Sigmoid colon (tissue), 7 donors: Measurements from ENCODE around the gene ELP4. TPM values are rescaled to one million over a fixed set of nuclear protein-coding genes. Genes with fewer than 3 reads are reported as not detected.

Source experiments
- DNase-seq: peaks from one replicate; pipeline ENCODE4 v3.0.0-alpha.2; 2019
- H3K27ac ChIP-seq, 4 donors: fragments of 200-600 bp; sonication (generic); one replicate each; pipeline ENCODE4 v1.5.1; 2016 to 2019; ENCODE audit warnings: mild to moderate bottlenecking in 1 of 4
- H3K27me3 ChIP-seq, 3 donors: fragments of 200-600 bp; sonication (generic); one replicate each; pipeline ENCODE4 v1.5.1; 2019; ENCODE audit warnings: mild to moderate bottlenecking in 1 of 3
- H3K36me3 ChIP-seq, 4 donors: fragments of 200-600 bp; sonication (generic); one replicate each; pipeline ENCODE4 v1.5.1; 2016 to 2019
- H3K4me1 ChIP-seq, 4 donors: fragments of 200-600 bp; sonication (generic); one replicate each; pipeline ENCODE4 v1.5.1; 2017 to 2019
- H3K4me3 ChIP-seq, 4 donors: fragments of 200-600 bp; sonication (generic); one replicate each; pipeline ENCODE4 v1.5.1; 2017 to 2019; ENCODE audit warnings: mild to moderate bottlenecking in 2 of 4, moderate library complexity in 1 of 4
- H3K9me3 ChIP-seq, 4 donors: fragments of 200-600 bp in 3 of 4; sonication (generic) in 3 of 4; one replicate each; pipeline versions ENCODE4 v1.5.1 to v1.6.1; 2013 to 2019
- CTCF ChIP-seq, 4 experiments: fragments of 450-650 bp in 3 of 4; fragments of 200-600 bp in 1 of 4; IDR thresholded peaks; one replicate each; pipeline ENCODE4 v1.5.1; 2016 to 2019; ENCODE audit warnings: antibody characterized with exemption in 4 of 4, mild to moderate bottlenecking in 3 of 4, moderate library complexity in 2 of 4
- EP300 ChIP-seq, 4 donors: sonication (generic); formaldehyde crosslinking; IDR thresholded peaks; one replicate each; pipeline ENCODE4 v1.6.1; 2017; ENCODE audit warnings: antibody characterized with exemption in 4 of 4
- POLR2A ChIP-seq, 2 donors: fragments of 450-650 bp; IDR thresholded peaks; one replicate each; pipeline ENCODE4 v1.6.1; 2016; ENCODE audit warnings: antibody characterized with exemption in 2 of 2, mild to moderate bottlenecking in 2 of 2, moderate library complexity in 2 of 2
- POLR2AphosphoS5 ChIP-seq, 4 donors: sonication (generic); formaldehyde crosslinking; IDR thresholded peaks; one replicate each; pipeline ENCODE4 v1.6.1; 2017; ENCODE audit warnings: antibody characterized with exemption in 4 of 4
- WGBS, 2 donors: extraction: QIAGEN DNeasy Blood & Tissue Kit; methylation state at CpG; one replicate each; pipeline ENCODE4 v1.1.7; 2013; 5-methylcytosine and 5-hydroxymethylcytosine counted together
- intact Hi-C: fragments of 100-400 bp; cut with DNase I; formaldehyde crosslinking; loops from one replicate; pipeline ENCODE4 v1.15.1; 2023
- polyA plus RNA-seq, 3 donors: library from polyadenylated mRNA; stranded (reverse); fragments of 200-250 nt; gene quantifications; one replicate each; pipeline ENCODE4 v1.2.3, GENCODE V29; 2013
- total RNA-seq, 4 donors: library from RNA; depleted of rRNA; stranded (reverse); fragments of >200 nt; gene quantifications; one replicate each; pipeline ENCODE4 v1.1.0, GENCODE V29; 2016
- donor health status: healthy with polysubstance abuse.
- donor health status: Bipolar disorder and iron deficiency.
- donor health status: healthy.

The ELP4 gene
- total and polyA plus RNA-seq, 7 donors = 9.0 to 32.7 (median 18.5) TPM

- 3 to 5% methylated on average over 20 of the region's 20 CpGs for WGBS, 2 donors
- Histone ChIP-seq H3K27me3 (peaks cover 98 to 100% (median 100%) of the 10 kb centered on the region in 3 donors), H3K4me1 (peaks cover 0 to 42% (median 41%) of the 10 kb centered on the region in 4 donors), H3K36me3 (no peaks in the 10 kb centered on the region), H3K4me3 (no peak overlapping the region), H3K27ac (no peak overlapping the region), H3K9me3 (peaks cover 0 to 4% (median 0%) of the 10 kb centered on the region in 4 donors)
- intact Hi-C loops = no loop called here
- DNase-seq = no peak
- no peak for TF ChIP-seq CTCF (IDR thresholded peaks at IDR 0.05)
- TF ChIP-seq EP300 (IDR thresholded peaks at IDR 0.05) = no peak
- no peak for TF ChIP-seq POLR2A (IDR thresholded peaks at IDR 0.05)
- TF ChIP-seq POLR2AphosphoS5 (IDR thresholded peaks at IDR 0.05) = no peak
These were observed 296.1 kb downstream of the ELP4 start for GRCh38 chr11:31805629-31806185.

- DNase-seq = no peak
- no peaks in the 10 kb centered on the region for H3K36me3 ChIP-seq
- peaks cover 0 to 48% (median 48%) of the 10 kb centered on the region in 4 donors for H3K4me1 ChIP-seq
- peaks cover 98 to 100% (median 100%) of the 10 kb centered on the region in 3 donors for H3K27me3 ChIP-seq
- H3K4me3 ChIP-seq = no peak overlapping the region
- intact Hi-C loops = no loop called here
- 7 to 10% methylated on average over 36 of the region's 36 CpGs for WGBS, 2 donors
- peaks cover 0 to 4% (median 0%) of the 10 kb centered on the region in 4 donors for H3K9me3 ChIP-seq
- H3K27ac ChIP-seq = no peak overlapping the region
- TF ChIP-seq POLR2AphosphoS5 (IDR thresholded peaks at IDR 0.05) (no peak), CTCF (IDR thresholded peaks at IDR 0.05) (no peak), EP300 (IDR thresholded peaks at IDR 0.05) (no peak), POLR2A (IDR thresholded peaks at IDR 0.05) (no peak)
These were observed 296.8 kb downstream of the ELP4 start for GRCh38 chr11:31806186-31806927.

- H3K36me3 ChIP-seq = no peaks in the 10 kb centered on the region
- WGBS, 2 donors = 17% methylated on average over 13 of the region's 13 CpGs
- intact Hi-C loops = no loop called here
- no peak for TF ChIP-seq POLR2AphosphoS5 (IDR thresholded peaks at IDR 0.05)
- no peak for TF ChIP-seq EP300 (IDR thresholded peaks at IDR 0.05)
- TF ChIP-seq POLR2A (IDR thresholded peaks at IDR 0.05) = no peak
- no peak for TF ChIP-seq CTCF (IDR thresholded peaks at IDR 0.05)
- no peak overlapping the region for H3K27ac ChIP-seq
- H3K4me3 ChIP-seq = no peak overlapping the region
- H3K27me3 ChIP-seq = peaks cover 98 to 100% (median 100%) of the 10 kb centered on the region in 3 donors
- H3K9me3 ChIP-seq = peaks cover 0 to 4% (median 0%) of the 10 kb centered on the region in 4 donors
- peaks cover 0 to 56% (median 56%) of the 10 kb centered on the region in 4 donors for H3K4me1 ChIP-seq
- no peak for DNase-seq
These were observed 297.6 kb downstream of the ELP4 start for GRCh38 chr11:31806928-31807798.

- H3K36me3 ChIP-seq = no peaks in the 10 kb centered on the region
- peaks cover 0 to 4% (median 0%) of the 10 kb centered on the region in 4 donors for H3K9me3 ChIP-seq
- H3K4me3 ChIP-seq = no peak overlapping the region
- peaks cover 0 to 65% (median 65%) of the 10 kb centered on the region in 4 donors for H3K4me1 ChIP-seq
- DNase-seq = no peak
- TF ChIP-seq EP300 (IDR thresholded peaks at IDR 0.05) (no peak), POLR2A (IDR thresholded peaks at IDR 0.05) (no peak), CTCF (IDR thresholded peaks at IDR 0.05) (no peak), POLR2AphosphoS5 (IDR thresholded peaks at IDR 0.05) (no peak)
- intact Hi-C loops = no loop called here
- H3K27ac ChIP-seq = no peak overlapping the region
- H3K27me3 ChIP-seq = peaks cover 96 to 100% (median 100%) of the 10 kb centered on the region in 3 donors
- WGBS, 2 donors = 8 to 15% methylated on average over 9 of the region's 9 CpGs
These were observed 298.5 kb downstream of the ELP4 start for GRCh38 chr11:31807799-31808667.
